IPS-18c (cell line): ENCODE data around the gene ADH1C.
"Not testable (repeated sequence)": the region's sequence is repeated elsewhere in the genome, so short reads cannot be mapped to it uniquely, and the experiment has no call there.

ENCODE experiments used
- H3K4me3 ChIP-seq: 2 replicates; pipeline ENCODE4 v1.7.0; 2013; ENCODE audit warnings: low read depth, mild to moderate bottlenecking, low read length, moderate library complexity; ENCODE audit not compliant: insufficient read depth
- H3K9me3 ChIP-seq: one replicate; pipeline ENCODE4 v1.6.1; 2013; ENCODE audit warnings: mild to moderate bottlenecking, low read length, moderate library complexity; ENCODE audit not compliant: control insufficient read depth, insufficient read depth

Gene ADH1C

GRCh38 chr4:99352602-99353537, at the start of gene ADH1C:
Gene ADH1C (minus strand): TSS chr4:99352746. CDS start chr4:99352675, 71 bp downstream.
- Histone ChIP-seq H3K4me3 (no peak within 1 kb of the TSS), H3K9me3 (no peaks in the 10 kb centered on the region)

- no peaks in the 10 kb centered on the region for H3K9me3 ChIP-seq
- no peak overlapping the region for H3K4me3 ChIP-seq
These were observed 48.3 kb upstream of the ADH1C start for GRCh38 chr4:99400831-99401230.

DNA sequence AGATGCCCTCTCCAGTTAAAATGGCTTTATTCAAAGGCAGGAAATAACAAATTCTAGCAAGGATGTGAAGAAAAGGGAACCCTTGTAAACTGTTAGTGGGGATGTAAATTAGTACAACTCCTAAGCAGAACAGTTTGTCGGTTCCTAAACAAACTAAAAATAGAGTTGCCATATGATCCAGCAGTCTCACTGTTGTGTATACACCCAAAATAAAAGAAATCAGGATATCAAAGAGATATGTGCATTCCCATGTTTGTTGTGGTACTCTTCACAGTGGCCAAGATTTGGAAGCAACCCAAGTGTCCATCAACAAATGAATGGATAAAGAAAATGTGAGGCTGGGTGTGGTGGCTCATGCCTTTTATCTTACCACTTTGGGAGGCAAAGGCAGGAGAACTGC, 46.5 kb upstream of the ADH1C start:
- Histone ChIP-seq H3K9me3 (no peaks in the 10 kb centered on the region), H3K4me3 (no peak overlapping the region)

GRCh38 chr4:99395595-99396364, 43.2 kb upstream of the ADH1C start:
- no peak overlapping the region for H3K4me3 ChIP-seq
- peaks cover under 1% of the 10 kb centered on the region for H3K9me3 ChIP-seq

- Histone ChIP-seq H3K9me3 (peaks cover 2% of the 10 kb centered on the region), H3K4me3 (no peak overlapping the region)
These were observed 42.4 kb upstream of the ADH1C start for GRCh38 chr4:99394896-99395295.

DNA sequence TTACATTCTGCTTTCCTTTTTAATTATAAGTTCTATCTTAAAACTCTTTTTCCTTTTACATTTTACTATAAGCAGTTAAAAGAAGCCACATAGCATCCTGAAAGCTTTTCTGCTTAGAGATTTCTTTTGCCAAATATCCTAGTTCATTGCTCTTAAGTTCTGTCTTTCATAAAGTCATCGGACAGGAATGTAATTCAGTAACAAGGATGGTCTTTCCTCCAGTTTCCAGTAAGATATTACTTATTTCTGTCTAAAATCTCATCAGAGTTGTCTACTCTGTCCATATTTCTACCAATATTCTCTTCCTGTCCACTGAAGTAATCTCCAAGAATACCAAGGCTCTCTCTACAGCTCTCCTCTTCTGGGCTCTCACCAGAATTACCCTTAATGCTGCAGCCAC, 37.5 kb upstream of the ADH1C start:
- Histone ChIP-seq H3K4me3 (no peak overlapping the region), H3K9me3 (peaks cover 2% of the 10 kb centered on the region)

DNA sequence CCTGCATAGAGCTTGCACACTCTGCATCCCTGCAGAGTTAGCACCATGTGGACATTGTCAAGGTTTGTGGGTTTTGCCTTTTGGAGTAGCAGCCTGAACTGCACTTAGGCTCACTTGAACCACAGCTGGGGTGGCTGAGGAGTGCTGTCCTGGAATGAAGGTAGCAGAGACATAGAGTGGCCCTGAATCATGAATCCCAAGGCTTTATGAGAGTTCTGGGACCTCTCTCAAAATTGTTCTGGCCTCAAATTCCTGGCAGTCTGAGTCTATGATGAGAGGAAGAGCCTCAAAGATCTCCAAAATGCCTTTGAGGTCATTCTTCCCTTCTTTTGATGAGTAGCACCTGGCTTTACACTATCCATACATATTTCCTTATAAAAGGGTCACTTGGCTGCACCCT, 37.1 kb upstream of the ADH1C start:
- Histone ChIP-seq H3K9me3 (peaks cover 2% of the 10 kb centered on the region), H3K4me3 (no peak overlapping the region)

GRCh38 chr4:99383833-99384392, 31.4 kb upstream of the ADH1C start:
- Histone ChIP-seq H3K9me3 (no peaks in the 10 kb centered on the region), H3K4me3 (no peak overlapping the region)

DNA sequence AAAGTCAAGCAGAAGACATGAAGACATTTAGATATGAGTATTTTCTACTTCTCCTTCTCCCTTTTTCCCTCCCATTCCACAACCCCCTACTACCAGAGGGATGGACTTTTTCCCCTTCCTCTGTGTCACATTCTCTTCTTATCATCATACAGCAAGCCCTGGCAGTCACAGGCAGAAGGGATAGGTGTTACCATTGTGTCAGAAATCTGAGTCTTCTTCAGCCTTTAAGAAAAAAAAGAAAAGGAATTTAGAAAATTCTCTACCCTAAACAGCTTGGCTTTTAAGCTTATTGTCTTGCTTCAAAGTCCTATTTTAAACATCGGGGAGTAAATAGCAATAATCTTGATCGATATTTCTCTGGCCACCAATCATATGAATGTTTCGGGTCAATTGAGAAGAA, 30.9 kb upstream of the ADH1C start:
- H3K9me3 ChIP-seq, result no peaks in the 10 kb centered on the region
- H3K4me3 ChIP-seq, result no peak overlapping the region

GRCh38 chr4:99382745-99383360, 30.3 kb upstream of the ADH1C start:
- Histone ChIP-seq H3K4me3 (no peak overlapping the region), H3K9me3 (no peaks in the 10 kb centered on the region)

- Histone ChIP-seq H3K4me3 (no peak overlapping the region), H3K9me3 (no peaks in the 10 kb centered on the region)
These were observed 29.1 kb upstream of the ADH1C start for GRCh38 chr4:99381588-99382175.

DNA sequence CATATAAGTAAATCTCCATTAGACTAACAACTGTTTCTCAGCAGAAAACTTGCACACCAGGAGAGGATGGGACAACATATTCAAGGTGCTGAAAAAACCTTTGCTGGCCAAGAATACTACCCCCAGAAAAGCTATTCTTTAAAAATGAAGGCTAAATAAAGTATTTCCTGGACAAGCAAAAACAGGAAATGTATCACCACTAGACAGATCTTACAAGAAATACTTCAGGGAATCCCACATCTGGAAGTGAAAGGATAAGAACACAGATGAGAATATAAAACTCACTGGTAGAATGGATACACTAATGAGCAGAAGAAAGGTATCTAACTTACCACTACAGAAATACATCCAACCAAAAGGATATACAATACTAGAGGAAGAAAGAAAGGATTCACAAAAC, 27.0 kb upstream of the ADH1C start:
- H3K9me3 ChIP-seq, result no peaks in the 10 kb centered on the region
- H3K4me3 ChIP-seq, result no peak overlapping the region

DNA sequence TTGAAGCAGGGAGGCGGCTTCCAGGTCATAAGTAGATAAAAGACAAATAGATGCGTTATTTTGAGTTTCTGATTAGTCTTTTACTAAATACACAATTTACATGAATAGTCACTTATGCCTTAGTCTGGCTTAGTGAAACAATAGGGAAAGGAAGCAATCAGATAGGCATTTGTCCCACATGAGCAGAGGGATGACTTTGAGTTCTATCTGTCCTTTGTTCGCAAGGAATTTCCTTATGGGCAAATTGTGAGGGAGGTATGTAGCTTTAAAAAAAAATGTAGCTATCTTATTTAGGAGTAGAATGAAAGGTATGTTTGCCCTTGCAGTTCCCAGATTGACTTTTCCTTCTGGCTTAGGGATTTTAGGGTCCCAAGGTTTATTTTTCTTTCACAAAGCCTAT, 26.3 kb upstream of the ADH1C start:
- no peaks in the 10 kb centered on the region for H3K9me3 ChIP-seq

DNA sequence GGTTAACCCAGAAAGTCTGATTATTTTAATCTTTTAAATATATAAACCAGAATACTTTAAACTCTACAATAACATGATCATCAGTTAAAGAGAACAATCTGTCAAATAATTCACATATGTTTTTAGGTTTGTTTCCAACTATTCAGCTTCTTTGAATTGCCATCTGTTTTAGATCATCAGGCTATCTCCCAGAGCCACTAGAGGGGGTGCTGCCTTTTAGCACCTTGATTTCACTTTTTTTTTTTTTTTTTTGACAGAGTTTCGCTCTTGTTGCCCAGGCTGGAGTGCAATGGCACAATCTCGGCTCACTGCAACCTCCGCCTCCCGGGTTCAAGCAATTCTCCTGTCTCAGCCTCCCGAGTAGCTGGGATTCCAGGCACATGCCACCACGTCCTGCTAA, 24.8 kb upstream of the ADH1C start:
- not testable (repeated sequence) for H3K9me3 ChIP-seq, H3K4me3 ChIP-seq

More for the DNA sequence above, 26.3 kb upstream of the ADH1C start:
- H3K4me3 ChIP-seq, result no peak overlapping the region

DNA sequence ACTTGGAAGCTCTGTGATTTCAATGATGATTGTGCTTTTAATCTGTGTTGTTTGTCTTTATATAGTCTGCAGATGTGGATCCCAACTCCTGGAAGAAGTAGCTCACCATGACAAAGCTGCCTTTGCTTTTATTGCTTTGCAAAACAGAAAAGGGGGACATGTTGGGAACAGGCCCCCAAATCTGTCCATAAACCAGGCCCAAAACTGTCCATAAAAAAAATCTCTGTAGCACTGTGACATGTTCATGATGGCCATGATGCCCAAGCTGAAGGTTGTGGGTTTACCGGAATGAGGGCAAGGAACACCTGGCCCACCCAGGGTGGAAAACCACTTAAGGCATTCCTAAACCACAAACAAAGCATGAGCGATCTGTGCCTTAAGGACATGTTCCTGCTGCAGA, 19.9 kb upstream of the ADH1C start:
- not testable (repeated sequence) for H3K9me3 ChIP-seq, H3K4me3 ChIP-seq

DNA sequence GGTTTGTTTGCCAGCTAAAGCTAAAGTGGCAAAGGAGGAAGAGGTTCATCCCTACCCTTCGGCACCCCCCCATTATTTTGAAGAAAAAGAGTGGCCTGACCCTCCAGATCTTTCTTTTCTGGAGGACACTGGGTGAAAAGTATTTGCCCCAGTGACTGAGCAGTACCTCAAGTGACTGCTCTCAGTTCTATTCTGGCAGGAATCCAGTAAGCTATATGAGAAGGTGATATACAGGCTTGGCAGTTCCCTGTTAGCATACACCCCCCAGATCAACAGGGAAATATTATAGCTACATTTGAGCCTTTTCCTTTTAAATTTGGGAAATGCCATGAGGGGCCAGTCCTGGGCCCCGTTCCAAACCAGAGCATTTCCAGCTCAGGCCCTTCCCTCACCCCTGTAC, 15.3 kb upstream of the ADH1C start:
- H3K4me3 ChIP-seq, H3K9me3 ChIP-seq: not testable (repeated sequence)

GRCh38 chr4:99366491-99366890, 13.9 kb upstream of the ADH1C start:
- Histone ChIP-seq H3K9me3 (no peaks in the 10 kb centered on the region), H3K4me3 (no peak overlapping the region)
